ENCODE data around the gene TNIK. TPM values are rescaled to one million over a fixed set of nuclear protein-coding genes. Genes with fewer than 3 reads are reported as not detected.
A peak's percentile ranks its signal among the peaks of the same experiment; 100 is the strongest.
"Not testable (repeated sequence)": the region's sequence is repeated elsewhere in the genome, so short reads cannot be mapped to it uniquely, and the experiment has no call there.

The TNIK gene
- total and polyA plus RNA-seq, 2 experiments from 2014 or later, result 7.4 to 13.8 TPM

DNA sequence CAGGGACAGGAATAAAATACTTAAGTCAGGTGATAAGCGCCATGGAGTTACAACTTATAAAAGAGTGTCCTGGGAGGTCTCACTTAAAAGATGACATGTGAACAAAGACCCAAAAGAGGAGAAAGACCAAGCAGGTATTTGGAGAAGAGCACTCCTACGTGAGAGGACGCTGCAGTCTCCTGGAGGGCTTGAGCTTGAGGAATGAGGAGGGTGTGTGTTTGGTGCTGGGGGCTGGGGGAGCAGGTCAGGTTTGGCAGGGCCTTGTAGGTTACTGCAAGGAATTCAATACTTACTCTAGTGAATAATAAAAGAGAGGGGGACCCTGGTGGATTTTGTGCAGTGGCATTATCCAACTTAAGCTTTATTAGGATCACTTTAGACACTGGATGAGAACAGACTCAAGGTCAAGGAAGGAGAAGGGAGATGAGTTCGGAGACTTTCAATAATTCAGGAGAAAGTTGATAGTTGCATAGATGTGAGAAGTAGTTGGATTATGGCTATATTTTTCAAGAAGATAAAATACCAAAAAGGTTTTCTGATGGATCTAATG is 32.4 kb downstream of the TNIK start:
- Histone ChIP-seq H3K36me3 (replicated peaks; ENCODE audit: insufficient read depth, low read depth) (no peaks in the 10 kb centered on the region), H2AFZ (no peak overlapping the region), H3K79me2 (peaks cover 52% of the 10 kb centered on the region), H3K9me2 (replicated peaks; ENCODE audit: insufficient read depth) (no peaks in the 10 kb centered on the region), H3K27me3 (no peaks in the 10 kb centered on the region), H3K4me2 (peak overlapping the region; percentile 41), H3K27ac (peak overlapping the region; percentile 12), H3K4me3 (no peak overlapping the region), H3K4me1 (ENCODE audit: insufficient read depth) (no peaks in the 10 kb centered on the region), H4K20me1 (ENCODE audit: insufficient read depth, poor library complexity, severe bottlenecking) (peaks cover 4% of the 10 kb centered on the region), H3K9me3 (ENCODE audit: low read depth) (no peaks in the 10 kb centered on the region)
- TF ChIP-seq EZH2phosphoT487 (IDR thresholded peaks at IDR 0.05; ENCODE audit: low read depth, severe bottlenecking, unreplicated experiment) (no peak), EZH2 (IDR thresholded peaks at IDR 0.05; ENCODE audit: borderline replicate concordance) (no peak)
- TF ChIP-seq, protein P1, sequence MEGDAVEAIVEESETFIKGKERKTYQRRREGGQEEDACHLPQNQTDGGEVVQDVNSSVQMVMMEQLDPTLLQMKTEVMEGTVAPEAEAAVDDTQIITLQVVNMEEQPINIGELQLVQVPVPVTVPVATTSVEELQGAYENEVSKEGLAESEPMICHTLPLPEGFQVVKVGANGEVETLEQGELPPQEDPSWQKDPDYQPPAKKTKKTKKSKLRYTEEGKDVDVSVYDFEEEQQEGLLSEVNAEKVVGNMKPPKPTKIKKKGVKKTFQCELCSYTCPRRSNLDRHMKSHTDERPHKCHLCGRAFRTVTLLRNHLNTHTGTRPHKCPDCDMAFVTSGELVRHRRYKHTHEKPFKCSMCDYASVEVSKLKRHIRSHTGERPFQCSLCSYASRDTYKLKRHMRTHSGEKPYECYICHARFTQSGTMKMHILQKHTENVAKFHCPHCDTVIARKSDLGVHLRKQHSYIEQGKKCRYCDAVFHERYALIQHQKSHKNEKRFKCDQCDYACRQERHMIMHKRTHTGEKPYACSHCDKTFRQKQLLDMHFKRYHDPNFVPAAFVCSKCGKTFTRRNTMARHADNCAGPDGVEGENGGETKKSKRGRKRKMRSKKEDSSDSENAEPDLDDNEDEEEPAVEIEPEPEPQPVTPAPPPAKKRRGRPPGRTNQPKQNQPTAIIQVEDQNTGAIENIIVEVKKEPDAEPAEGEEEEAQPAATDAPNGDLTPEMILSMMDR (IDR thresholded peaks at IDR 0.05; ENCODE audit: poor library complexity), result no peak
- no peak for DNase-seq (ENCODE audit: low spot score)
- WGBS (ENCODE audit: low lambda C conversion rate, missing lambda C conversion rate), result 78% methylated on average over 4 of the region's 4 CpGs

DNA sequence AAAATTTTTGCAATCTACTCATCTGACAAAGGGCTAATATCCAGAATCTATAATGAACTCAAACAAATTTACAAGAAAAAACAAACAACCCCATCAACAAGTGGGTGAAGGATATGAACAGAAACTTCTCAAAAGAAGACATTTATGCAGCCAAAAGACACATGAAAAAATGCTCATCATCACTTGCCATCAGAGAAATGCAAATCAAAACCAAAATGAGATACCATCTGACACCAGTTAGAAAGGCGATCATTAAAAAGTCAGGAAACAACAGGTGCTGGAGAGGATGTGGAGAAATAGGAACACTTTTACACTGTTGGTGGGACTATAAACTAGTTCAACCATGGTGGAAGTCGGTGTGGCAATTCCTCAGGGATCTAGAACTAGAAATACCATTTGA is 36.1 kb downstream of the TNIK start:
- H3K9me3 ChIP-seq (ENCODE audit: low read depth); H3K36me3 ChIP-seq (replicated peaks; ENCODE audit: insufficient read depth, low read depth); H3K27me3 ChIP-seq; H3K9me2 ChIP-seq (replicated peaks; ENCODE audit: insufficient read depth); H3K4me2 ChIP-seq; H3K4me1 ChIP-seq (ENCODE audit: insufficient read depth); H2AFZ ChIP-seq; H3K27ac ChIP-seq; H3K4me3 ChIP-seq; H4K20me1 ChIP-seq (ENCODE audit: insufficient read depth, poor library complexity, severe bottlenecking); DNase-seq (ENCODE audit: low spot score): not testable (repeated sequence)
- 85% methylated on average over 2 of the region's 2 CpGs for WGBS (ENCODE audit: low lambda C conversion rate, missing lambda C conversion rate)
- peaks cover 52% of the 10 kb centered on the region for H3K79me2 ChIP-seq

DNA sequence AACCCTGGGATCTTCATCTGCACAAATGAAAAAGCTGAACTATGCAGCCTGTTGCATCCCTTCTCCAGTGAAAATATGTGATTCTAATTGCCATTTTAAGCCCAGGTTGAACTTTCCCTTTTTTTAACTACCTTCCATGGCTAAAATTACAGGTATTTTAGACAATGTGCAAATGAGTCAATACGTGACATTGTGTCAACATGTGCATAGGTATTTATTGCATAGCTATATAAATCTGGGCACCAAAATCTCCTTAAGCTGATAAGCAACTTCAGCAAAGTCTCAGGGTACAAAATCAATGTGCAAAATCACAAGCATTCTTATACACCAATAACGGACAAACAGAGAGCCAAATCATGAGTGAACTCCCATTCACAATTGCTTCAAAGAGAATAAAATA is 37.4 kb downstream of the TNIK start:
- not testable (repeated sequence) for H4K20me1 ChIP-seq (ENCODE audit: insufficient read depth, poor library complexity, severe bottlenecking); H3K36me3 ChIP-seq (replicated peaks; ENCODE audit: insufficient read depth, low read depth); H3K27ac ChIP-seq; H3K9me3 ChIP-seq (ENCODE audit: low read depth); H3K4me2 ChIP-seq; H2AFZ ChIP-seq; DNase-seq (ENCODE audit: low spot score); H3K9me2 ChIP-seq (replicated peaks; ENCODE audit: insufficient read depth); H3K4me1 ChIP-seq (ENCODE audit: insufficient read depth); H3K4me3 ChIP-seq; H3K27me3 ChIP-seq
- 50% methylated on average over 2 of the region's 2 CpGs for WGBS (ENCODE audit: low lambda C conversion rate, missing lambda C conversion rate)
- peaks cover 56% of the 10 kb centered on the region for H3K79me2 ChIP-seq

DNA sequence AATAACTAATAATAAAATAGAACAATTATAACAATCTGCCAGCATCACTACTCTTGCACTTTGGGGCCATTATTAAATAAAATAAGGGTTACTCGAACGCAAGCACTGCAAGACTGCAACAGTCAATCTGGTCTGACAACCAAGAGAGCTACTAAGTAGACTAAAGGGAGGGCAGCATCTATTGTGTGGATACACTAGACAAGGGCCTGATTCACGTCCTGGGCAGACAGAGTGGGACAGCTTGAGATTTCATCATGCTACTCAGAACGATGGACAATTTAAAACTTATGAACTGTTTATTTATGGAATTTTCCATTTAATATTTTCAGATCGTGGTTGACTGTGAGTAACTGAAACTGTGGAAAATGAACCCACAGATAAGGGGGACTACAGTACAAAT is 39.5 kb downstream of the TNIK start:
- no peaks in the 10 kb centered on the region for H4K20me1 ChIP-seq (ENCODE audit: insufficient read depth, poor library complexity, severe bottlenecking)
- no peak overlapping the region for H3K4me2 ChIP-seq
- WGBS (ENCODE audit: low lambda C conversion rate, missing lambda C conversion rate), result 89% methylated on average over 5 of the region's 5 CpGs
- peaks cover 11% of the 10 kb centered on the region for H3K4me1 ChIP-seq (ENCODE audit: insufficient read depth)
- H2AFZ ChIP-seq, result no peak overlapping the region
- no peak for DNase-seq (ENCODE audit: low spot score)
- H3K79me2 ChIP-seq, result peaks cover 65% of the 10 kb centered on the region
- no peaks in the 10 kb centered on the region for H3K36me3 ChIP-seq (replicated peaks; ENCODE audit: insufficient read depth, low read depth)
- no peak overlapping the region for H3K27ac ChIP-seq
- H3K9me3 ChIP-seq (ENCODE audit: low read depth), result no peaks in the 10 kb centered on the region
- TF ChIP-seq EZH2 (IDR thresholded peaks at IDR 0.05; ENCODE audit: borderline replicate concordance) (no peak), EZH2phosphoT487 (IDR thresholded peaks at IDR 0.05; ENCODE audit: low read depth, severe bottlenecking, unreplicated experiment) (no peak)
- TF ChIP-seq, protein P1 (IDR thresholded peaks at IDR 0.05; ENCODE audit: poor library complexity), result no peak
- no peaks in the 10 kb centered on the region for H3K27me3 ChIP-seq
- H3K4me3 ChIP-seq, result no peak overlapping the region
- no peaks in the 10 kb centered on the region for H3K9me2 ChIP-seq (replicated peaks; ENCODE audit: insufficient read depth)

All from hepatocyte (in vitro differentiated cells).